OCI-M2 (cell line): Measurements from ENCODE around the gene DSCAM.

Experiments
- DNase-seq: peaks from one replicate; lab custom pipeline; 2025; ENCODE audit not compliant: unreplicated experiment; lab: John Stamatoyannopoulos, UW

The DSCAM gene

GRCh38 chr21:40021558-40022351 lies 825.2 kb downstream of the DSCAM start:
- no peak for DNase-seq

DNA sequence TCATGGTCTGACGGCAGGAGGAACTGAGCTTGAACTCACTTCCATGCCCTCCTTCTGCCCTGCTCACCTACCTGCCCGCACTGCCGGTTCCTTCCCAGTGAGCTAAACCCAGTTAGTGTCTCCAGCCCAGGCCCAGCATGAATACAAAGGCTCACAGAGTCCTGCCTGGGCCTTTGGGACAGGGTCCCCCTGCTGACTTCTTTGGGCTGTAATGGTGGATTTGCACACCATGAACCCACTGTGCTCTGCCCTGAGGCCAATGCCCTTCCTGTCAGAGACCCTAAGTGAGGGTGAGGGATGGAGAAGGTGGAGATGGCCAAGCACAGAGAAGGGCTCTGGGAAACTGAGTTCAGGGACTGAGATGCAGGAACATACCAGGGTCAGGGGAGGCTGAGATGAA lies 826.3 kb downstream of the DSCAM start:
- DNase-seq, result no peak

GRCh38 chr21:40018871-40019475 lies 828.0 kb downstream of the DSCAM start:
- DNase-seq, result no peak

DNA sequence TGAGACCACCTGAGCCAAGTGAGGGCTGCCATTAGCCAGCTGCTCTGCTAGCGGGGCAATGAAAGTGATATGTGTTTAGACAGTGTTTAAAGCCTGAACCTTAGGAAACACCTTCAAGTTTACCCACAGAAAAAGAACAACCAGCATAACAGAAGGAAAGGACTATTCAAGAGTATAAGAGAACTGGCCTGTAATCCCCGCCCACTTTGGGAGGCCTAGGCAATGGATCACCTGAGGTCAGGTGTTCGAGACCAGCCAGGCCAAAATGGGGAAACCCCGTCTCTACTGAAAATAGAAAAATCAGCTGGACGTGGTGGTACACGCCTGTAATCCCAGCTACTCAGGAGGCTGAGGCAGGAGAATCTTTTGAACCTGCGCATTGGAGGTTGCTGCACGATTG lies 830.3 kb downstream of the DSCAM start:
- DNase-seq, result no peak

- DNase-seq, result no peak
Observed at GRCh38 chr21:40016234-40016633, 830.7 kb downstream of the DSCAM start.

DNA sequence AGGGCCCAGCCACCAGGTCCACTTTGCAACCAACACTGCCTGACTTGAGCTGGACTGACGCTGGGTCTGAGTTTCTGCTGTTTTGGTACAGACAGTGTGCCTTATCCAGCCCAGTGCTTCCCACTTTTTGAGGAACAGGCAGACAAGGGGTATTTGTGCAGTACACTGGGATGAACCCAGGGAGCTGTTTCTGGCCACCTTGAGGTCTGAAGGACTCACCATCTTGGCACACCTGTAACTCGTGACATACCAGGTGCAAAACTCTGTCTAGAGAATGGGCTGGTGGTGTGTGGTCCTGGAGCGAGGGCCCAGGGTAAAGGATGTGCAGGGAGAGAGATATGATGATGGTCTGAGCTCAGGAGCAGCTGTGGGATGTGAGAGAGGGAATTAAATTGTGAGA lies 831.1 kb downstream of the DSCAM start:
- DNase-seq, result no peak

- DNase-seq, result no peak
Observed at GRCh38 chr21:40014394-40014793, 832.6 kb downstream of the DSCAM start.

- DNase-seq, result no peak
Observed at GRCh38 chr21:40013001-40013735, 833.8 kb downstream of the DSCAM start.

DNA sequence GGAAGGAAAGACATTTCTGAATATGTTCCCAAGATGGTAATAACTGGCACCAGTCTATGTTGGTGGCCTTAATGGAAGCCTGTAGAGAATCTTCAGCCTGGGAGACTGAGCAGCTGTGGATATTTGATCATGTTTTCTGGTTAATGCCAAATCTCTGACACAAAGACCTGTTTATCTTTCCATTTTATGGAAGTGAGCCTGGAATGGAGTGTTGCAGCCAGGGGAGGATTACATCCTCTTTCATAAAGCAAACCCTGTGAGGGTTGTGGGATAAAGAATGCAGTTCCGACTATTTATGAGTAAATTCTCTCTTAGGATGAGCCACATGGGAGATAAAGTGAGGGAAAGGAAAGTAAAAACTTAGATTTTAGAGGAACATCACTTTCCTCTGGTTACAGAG lies 835.6 kb downstream of the DSCAM start:
- no peak for DNase-seq

DNA sequence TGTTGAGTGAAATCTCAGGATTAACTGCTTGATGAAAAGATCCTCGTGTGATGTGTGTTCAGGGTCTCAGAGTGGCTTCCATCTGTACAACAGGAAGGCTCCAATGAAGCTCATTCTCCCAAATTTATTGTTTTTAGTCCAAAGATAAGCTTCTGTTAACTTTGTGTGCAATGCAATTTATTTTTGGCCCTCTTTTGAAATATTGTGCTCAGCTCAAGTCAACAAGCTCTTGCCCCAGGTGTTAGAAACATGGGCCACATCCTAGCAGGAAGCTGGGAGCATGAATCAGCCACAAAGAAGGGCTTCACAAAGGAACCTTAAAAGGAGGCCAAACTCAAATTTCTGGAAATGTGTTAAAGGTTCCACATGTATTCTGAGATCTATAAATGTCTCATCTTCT lies 844.0 kb downstream of the DSCAM start:
- no peak for DNase-seq

DNA sequence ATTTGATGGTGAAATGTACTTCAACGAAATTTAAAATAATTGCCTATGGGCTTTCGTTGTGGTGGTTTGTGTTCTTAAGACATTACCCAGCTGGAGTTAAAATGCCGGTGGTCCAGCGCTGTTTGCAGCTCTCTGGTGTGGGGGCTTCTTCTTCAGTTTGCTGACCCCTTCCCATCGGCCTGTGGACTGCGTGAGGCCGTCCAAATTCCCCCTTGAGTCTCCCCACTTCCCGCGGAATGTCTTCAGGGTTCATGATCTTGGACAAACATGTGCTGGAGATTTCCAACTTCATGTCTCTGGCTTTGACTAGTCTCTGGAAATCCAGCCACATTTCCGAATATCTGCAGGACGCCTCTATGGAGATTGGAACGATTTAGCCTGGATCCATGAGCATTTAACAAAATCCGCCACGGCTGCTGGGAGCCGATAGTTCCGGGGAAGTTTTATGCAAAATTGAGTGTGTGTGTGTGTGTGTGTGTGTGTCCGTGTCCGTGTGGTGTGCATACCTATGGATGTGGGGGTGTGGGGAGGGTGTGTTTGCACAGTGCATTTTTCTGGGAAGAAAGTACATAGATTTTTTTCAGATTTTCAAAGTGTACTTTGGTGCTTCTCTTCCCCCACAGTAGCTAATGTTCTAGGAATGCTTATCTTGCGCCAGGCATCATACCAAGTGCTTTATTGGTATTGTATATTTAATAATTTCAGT lies 862.5 kb downstream of the DSCAM start:
- no peak for DNase-seq

DNA sequence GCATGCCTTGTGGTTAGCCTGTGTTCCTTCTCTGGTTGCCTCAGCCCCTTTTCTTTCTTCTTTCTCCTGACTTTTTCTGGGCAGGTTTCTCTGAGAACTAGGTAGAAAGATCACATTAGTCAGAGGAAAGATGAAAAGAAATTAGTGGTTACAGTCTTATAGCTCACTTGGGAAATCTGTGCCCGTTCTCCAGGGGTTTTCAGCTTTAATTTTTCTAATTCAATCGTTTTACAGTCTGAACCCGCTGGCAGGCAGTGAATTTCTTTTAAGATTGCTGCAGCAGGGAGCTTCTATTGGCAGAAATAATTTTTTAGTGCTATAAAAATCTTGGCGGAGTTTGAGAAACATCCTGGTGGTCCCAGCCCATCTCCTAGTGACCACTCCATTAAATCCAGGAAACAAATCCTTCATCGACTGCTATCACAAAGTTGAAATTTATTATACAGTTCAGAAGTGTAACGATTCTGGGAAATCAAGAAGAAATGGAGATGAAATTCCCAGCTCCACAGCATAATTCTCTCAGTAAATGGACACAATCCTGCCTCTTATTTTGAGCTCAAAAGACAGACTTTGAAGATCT lies 866.6 kb downstream of the DSCAM start:
- DNase-seq, result no peak

DNA sequence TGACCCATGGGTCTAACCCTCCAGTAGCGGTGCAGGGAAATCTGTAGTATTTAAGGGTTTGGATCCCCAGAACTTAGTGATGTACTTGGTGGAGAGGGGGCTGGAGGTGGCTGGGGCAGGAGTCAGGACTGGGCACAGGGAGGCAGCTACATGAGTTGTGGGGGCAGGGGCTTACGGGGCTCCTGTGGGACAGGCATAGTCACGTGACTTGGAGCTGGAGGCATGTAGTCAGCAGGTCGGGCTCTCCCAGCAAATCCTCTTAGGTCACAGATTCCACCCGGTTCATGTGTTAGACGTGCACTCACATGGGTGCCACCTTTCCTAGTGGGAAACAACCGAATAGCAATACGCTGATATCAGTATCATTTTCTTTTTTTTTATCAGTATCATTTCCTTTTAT lies 867.6 kb downstream of the DSCAM start:
- no peak for DNase-seq

DNA sequence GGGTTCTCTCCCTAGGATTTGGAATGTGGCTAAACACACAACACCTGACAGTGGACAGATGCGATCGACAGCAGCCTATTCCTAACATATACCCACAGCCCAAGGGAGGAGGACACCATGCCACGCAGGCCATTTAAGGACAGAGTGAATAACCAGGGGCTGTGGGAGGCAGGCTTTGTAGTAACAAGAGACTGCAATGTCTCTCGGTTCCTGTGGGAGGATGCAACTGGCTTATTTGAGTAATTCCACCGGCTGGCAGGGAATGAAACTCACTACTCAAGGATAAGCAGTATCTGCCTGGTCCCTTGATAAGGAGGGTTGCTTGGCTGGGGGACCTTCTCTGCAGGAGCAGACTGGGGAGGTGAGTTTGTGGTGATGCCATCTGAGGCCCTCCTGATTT lies 870.2 kb downstream of the DSCAM start:
- no peak for DNase-seq

DNA sequence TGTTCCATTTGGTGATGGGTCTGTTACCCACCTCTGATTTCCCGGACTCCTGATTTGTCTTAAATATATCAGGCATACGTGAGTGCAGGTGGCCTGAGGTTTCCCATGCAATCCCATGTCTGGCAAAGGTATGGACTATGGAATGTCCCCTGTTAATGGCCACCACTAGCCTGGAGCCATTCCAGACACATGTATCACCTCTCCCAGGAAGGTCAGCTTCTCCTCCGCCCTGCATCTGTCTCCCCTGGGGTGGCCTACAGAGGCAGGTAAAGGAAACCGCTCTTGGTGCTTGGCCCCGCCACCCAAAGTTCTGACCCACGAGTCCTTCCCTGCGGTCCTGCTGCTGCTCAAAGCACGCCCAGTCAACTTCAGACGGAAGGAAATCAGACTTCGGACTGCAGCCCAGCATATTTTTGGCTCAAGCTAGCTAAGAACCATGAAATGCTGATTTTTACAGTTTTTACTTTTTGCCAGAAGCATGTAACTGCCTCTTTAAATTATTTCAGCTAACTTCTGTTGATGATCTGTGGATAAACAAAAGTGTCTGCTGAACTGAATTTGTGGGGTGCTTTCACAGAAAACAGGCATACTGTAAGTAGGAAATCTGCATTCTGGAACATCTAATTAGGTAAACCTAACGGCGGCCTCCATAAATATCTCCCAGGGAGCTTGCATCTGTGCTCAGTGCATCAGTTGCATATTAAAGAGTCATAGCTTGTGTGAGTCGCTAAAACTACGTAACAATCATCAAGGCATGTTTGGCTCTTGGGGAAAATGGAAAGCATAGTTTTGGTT lies 873.8 kb downstream of the DSCAM start:
- DNase-seq, result no peak

- DNase-seq, result no peak
Observed at GRCh38 chr21:39972471-39972870, 874.5 kb downstream of the DSCAM start.

- DNase-seq, result no peak
Observed at GRCh38 chr21:39971956-39972355, 875.0 kb downstream of the DSCAM start.

GRCh38 chr21:39969691-39970364 lies 877.1 kb downstream of the DSCAM start:
- DNase-seq, result no peak

DNA sequence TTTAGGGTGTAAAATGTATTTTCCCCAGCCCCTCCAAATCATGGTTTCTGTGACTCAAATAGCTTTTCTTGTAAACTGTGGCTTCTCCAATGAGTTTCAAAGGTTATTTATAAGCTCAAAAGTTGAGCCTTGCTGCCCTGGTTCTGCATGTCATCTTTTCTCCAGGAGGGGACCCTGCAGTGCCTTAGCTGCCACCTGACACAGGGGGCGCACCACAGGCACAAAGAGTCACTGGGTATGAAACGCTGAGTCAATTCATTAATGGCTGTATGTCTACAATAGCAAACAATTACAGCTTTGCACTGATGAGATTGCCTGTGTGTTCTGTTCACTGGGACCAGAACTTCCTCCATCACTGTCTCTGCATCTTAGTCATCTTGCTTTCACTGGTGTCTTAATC lies 878.9 kb downstream of the DSCAM start:
- no peak for DNase-seq

GRCh38 chr21:39966786-39967185 lies 880.2 kb downstream of the DSCAM start:
- DNase-seq, result no peak
